Measurements from ENCODE around the gene SPAG16.

The SPAG16 gene

DNA sequence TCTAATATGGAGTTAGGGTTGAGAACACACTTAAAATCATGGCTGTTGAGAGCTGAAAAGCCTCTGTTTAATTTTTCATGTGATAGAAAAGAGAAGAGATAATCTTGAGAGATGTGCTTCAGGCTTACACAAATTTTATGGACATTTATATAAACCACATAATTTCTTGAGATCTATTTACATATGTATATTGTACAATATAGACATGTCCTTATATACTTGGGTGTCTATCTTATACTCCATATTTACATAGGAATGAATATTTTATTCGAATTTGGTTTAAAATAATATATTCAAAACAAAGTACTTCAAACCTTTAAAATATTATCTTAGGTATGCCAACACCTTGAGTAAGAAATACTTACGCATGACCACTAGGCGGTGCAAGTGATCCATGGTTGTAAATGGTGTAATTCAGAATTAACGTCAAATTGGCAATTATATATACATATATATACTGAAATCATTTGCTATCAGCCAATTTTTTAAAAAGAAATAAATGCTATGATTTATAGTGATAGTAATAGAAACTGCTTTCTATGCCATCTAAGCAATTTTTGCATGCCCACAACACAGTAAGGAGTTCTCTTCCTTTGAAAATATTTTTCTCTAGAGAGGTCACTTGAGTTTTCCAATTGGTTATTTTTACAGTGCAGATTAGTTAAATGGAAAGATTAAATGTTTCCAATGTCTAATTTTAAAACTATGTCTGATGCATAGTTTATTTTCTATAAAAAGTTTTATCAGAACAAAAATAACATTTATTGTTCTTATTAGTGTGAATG, 37.6 kb upstream of the SPAG16 start:
- TF ChIP-seq TOX (CRISPR knock-in tag; IDR thresholded peaks at IDR 0.05; ENCODE audit: borderline replicate concordance) (no peak), ZNF70 (CRISPR knock-in tag; IDR thresholded peaks at IDR 0.05) (no peak), TCF4 (CRISPR knock-in tag; IDR thresholded peaks at IDR 0.05; ENCODE audit: borderline replicate concordance) (no peak), ZFP30 (CRISPR knock-in tag; IDR thresholded peaks at IDR 0.05) (no peak), CSDC2 (CRISPR knock-in tag; IDR thresholded peaks at IDR 0.05) (no peak), ZC3H10 (CRISPR knock-in tag; IDR thresholded peaks at IDR 0.05) (no peak), ZNF8 (CRISPR knock-in tag; IDR thresholded peaks at IDR 0.05) (no peak), ISL1 (CRISPR knock-in tag; IDR thresholded peaks at IDR 0.05) (no peak), OSR1 (CRISPR knock-in tag; IDR thresholded peaks at IDR 0.05) (no peak)
- peak; percentile 64; the same call in 2 of the 3 replicates for ATAC-seq

DNA sequence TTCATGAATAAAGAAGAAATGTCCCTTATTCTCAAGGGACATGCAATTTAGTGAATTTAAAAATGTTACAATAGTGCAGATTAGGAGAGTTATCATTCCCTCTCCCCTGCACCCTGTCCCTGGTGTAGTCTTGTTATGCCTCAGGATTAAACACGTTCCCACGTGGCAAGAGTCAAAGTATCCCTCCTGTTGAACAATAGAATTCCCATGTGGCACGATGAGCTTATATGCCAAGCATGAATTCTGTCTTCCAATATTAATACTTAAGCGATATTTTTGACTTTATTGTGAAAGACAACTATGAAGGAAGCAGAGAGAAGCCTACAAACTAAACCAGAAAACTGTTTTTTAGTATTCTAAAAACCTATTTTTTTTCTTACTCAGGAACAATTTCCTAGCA, 36.7 kb upstream of the SPAG16 start:
- no peak for ATAC-seq
- TF ChIP-seq ZFP3 (CRISPR knock-in tag; IDR thresholded peaks at IDR 0.05) (no peak), ISL1 (CRISPR knock-in tag; IDR thresholded peaks at IDR 0.05) (no peak), ESRRG (CRISPR knock-in tag; IDR thresholded peaks at IDR 0.05) (no peak), ZNF565 (CRISPR knock-in tag; conservative IDR thresholded peaks at IDR 0.05; ENCODE audit: low read depth) (no peak), ZFP30 (CRISPR knock-in tag; IDR thresholded peaks at IDR 0.05) (no peak), ARNTL (CRISPR knock-in tag; IDR thresholded peaks at IDR 0.05; ENCODE audit: borderline replicate concordance, low read depth) (no peak), SNAI2 (CRISPR knock-in tag; IDR thresholded peaks at IDR 0.05) (no peak)
- TF ChIP-seq, protein P1, sequence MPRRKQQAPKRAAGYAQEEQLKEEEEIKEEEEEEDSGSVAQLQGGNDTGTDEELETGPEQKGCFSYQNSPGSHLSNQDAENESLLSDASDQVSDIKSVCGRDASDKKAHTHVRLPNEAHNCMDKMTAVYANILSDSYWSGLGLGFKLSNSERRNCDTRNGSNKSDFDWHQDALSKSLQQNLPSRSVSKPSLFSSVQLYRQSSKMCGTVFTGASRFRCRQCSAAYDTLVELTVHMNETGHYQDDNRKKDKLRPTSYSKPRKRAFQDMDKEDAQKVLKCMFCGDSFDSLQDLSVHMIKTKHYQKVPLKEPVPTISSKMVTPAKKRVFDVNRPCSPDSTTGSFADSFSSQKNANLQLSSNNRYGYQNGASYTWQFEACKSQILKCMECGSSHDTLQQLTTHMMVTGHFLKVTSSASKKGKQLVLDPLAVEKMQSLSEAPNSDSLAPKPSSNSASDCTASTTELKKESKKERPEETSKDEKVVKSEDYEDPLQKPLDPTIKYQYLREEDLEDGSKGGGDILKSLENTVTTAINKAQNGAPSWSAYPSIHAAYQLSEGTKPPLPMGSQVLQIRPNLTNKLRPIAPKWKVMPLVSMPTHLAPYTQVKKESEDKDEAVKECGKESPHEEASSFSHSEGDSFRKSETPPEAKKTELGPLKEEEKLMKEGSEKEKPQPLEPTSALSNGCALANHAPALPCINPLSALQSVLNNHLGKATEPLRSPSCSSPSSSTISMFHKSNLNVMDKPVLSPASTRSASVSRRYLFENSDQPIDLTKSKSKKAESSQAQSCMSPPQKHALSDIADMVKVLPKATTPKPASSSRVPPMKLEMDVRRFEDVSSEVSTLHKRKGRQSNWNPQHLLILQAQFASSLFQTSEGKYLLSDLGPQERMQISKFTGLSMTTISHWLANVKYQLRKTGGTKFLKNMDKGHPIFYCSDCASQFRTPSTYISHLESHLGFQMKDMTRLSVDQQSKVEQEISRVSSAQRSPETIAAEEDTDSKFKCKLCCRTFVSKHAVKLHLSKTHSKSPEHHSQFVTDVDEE (CRISPR knock-in tag; IDR thresholded peaks at IDR 0.05) = no peak
- TF ChIP-seq, protein P2, sequence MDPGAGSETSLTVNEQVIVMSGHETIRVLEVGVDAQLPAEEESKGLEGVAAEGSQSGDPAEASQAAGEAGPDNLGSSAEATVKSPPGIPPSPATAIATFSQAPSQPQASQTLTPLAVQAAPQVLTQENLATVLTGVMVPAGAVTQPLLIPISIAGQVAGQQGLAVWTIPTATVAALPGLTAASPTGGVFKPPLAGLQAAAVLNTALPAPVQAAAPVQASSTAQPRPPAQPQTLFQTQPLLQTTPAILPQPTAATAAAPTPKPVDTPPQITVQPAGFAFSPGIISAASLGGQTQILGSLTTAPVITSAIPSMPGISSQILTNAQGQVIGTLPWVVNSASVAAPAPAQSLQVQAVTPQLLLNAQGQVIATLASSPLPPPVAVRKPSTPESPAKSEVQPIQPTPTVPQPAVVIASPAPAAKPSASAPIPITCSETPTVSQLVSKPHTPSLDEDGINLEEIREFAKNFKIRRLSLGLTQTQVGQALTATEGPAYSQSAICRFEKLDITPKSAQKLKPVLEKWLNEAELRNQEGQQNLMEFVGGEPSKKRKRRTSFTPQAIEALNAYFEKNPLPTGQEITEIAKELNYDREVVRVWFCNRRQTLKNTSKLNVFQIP (CRISPR knock-in tag; IDR thresholded peaks at IDR 0.05; ENCODE audit: borderline replicate concordance, low read depth) = no peak
- TF ChIP-seq, protein P3, sequence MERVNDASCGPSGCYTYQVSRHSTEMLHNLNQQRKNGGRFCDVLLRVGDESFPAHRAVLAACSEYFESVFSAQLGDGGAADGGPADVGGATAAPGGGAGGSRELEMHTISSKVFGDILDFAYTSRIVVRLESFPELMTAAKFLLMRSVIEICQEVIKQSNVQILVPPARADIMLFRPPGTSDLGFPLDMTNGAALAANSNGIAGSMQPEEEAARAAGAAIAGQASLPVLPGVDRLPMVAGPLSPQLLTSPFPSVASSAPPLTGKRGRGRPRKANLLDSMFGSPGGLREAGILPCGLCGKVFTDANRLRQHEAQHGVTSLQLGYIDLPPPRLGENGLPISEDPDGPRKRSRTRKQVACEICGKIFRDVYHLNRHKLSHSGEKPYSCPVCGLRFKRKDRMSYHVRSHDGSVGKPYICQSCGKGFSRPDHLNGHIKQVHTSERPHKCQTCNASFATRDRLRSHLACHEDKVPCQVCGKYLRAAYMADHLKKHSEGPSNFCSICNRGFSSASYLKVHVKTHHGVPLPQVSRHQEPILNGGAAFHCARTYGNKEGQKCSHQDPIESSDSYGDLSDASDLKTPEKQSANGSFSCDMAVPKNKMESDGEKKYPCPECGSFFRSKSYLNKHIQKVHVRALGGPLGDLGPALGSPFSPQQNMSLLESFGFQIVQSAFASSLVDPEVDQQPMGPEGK (CRISPR knock-in tag; IDR thresholded peaks at IDR 0.05; ENCODE audit: borderline replicate concordance) = no peak

DNA sequence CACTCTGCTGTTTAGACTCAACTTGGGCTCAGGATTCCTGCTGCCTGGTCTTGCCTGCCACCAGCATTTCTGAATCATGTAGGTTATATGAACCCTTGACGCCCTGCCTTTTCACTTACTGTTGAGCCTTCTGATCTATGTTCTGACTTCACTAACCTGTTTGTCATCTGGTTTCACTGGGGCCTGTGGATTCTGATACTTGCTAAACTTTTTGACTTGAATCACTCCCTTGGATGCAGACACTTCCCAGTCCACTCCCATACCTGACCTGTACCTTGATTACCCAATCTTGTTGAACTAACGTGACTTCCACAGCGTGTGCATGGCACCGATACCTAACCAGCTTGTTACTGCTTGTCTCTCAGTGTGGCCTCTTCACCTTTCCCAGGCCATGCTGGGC, 35.6 kb upstream of the SPAG16 start:
- no peak for ATAC-seq

More for the DNA sequence above, 35.6 kb upstream of the SPAG16 start:
- TF ChIP-seq, protein P1 (CRISPR knock-in tag; IDR thresholded peaks at IDR 0.05) = no peak
- TF ChIP-seq, protein P2 (CRISPR knock-in tag; IDR thresholded peaks at IDR 0.05; ENCODE audit: borderline replicate concordance, low read depth) = no peak
- TF ChIP-seq TOX (CRISPR knock-in tag; IDR thresholded peaks at IDR 0.05; ENCODE audit: borderline replicate concordance) (no peak), ZNF565 (CRISPR knock-in tag; conservative IDR thresholded peaks at IDR 0.05; ENCODE audit: low read depth) (no peak), CSDC2 (CRISPR knock-in tag; IDR thresholded peaks at IDR 0.05) (no peak), ARNTL (CRISPR knock-in tag; IDR thresholded peaks at IDR 0.05; ENCODE audit: borderline replicate concordance, low read depth) (no peak), ZNF8 (CRISPR knock-in tag; IDR thresholded peaks at IDR 0.05) (no peak), TCF4 (CRISPR knock-in tag; IDR thresholded peaks at IDR 0.05; ENCODE audit: borderline replicate concordance) (no peak), PPARA (CRISPR knock-in tag; IDR thresholded peaks at IDR 0.05; ENCODE audit: borderline replicate concordance) (no peak), ISL1 (CRISPR knock-in tag; IDR thresholded peaks at IDR 0.05) (no peak), ZFP30 (CRISPR knock-in tag; IDR thresholded peaks at IDR 0.05) (no peak), ZFP3 (CRISPR knock-in tag; IDR thresholded peaks at IDR 0.05) (no peak), GLIS3 (CRISPR knock-in tag; IDR thresholded peaks at IDR 0.05) (no peak), ZNF70 (CRISPR knock-in tag; IDR thresholded peaks at IDR 0.05) (no peak), SNAI2 (CRISPR knock-in tag; IDR thresholded peaks at IDR 0.05) (no peak), BACH2 (CRISPR knock-in tag; IDR thresholded peaks at IDR 0.05; ENCODE audit: borderline replicate concordance) (no peak)
- TF ChIP-seq, protein P3 (CRISPR knock-in tag; IDR thresholded peaks at IDR 0.05; ENCODE audit: borderline replicate concordance) = no peak
